Stimulated activated CD8-positive, alpha-beta memory T cell treated with anti-CD3 and anti-CD28 coated beads, Interleukin-12 subunit alpha, Interleukin-12 subunit beta, amount 100 ng/mL, for 4 hours (primary cell): ENCODE results near the gene CCDC127.

Experiments used
- DNase-seq: peaks from one replicate; pipeline ENCODE4 v3.0.0-alpha.2; 2020; ENCODE audit warnings: low read depth

The CCDC127 gene

GRCh38 chr5:189486-189885 is 28.5 kb downstream of the CCDC127 start:
- DNase-seq = no peak

GRCh38 chr5:188488-189481 is 29.2 kb downstream of the CCDC127 start:
- peak; percentile 68 for DNase-seq

- no peak for DNase-seq
These were observed 30.1 kb downstream of the CCDC127 start for GRCh38 chr5:187617-188451.

DNA sequence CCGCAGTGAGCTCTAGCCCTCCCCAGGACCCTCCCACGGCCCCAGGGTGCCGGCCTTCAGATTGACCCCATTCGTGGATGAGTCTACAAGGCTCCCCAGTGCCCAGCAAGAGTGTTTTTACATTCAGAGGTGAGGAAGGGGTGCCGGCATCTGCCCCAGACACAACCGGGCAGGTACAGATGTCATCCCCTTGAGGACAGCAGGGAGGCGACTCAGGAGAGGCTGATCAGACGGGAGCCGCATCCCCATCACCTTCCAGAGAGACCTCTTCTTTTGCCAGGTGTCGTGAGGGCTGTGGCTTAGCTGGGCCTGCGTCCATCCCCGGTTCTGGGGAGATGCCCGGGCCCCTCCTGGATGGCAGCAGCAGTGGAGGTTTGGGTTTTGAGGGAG is 30.9 kb downstream of the CCDC127 start:
- DNase-seq = no peak

GRCh38 chr5:186091-187041 is 31.6 kb downstream of the CCDC127 start:
- DNase-seq = no peak

DNA sequence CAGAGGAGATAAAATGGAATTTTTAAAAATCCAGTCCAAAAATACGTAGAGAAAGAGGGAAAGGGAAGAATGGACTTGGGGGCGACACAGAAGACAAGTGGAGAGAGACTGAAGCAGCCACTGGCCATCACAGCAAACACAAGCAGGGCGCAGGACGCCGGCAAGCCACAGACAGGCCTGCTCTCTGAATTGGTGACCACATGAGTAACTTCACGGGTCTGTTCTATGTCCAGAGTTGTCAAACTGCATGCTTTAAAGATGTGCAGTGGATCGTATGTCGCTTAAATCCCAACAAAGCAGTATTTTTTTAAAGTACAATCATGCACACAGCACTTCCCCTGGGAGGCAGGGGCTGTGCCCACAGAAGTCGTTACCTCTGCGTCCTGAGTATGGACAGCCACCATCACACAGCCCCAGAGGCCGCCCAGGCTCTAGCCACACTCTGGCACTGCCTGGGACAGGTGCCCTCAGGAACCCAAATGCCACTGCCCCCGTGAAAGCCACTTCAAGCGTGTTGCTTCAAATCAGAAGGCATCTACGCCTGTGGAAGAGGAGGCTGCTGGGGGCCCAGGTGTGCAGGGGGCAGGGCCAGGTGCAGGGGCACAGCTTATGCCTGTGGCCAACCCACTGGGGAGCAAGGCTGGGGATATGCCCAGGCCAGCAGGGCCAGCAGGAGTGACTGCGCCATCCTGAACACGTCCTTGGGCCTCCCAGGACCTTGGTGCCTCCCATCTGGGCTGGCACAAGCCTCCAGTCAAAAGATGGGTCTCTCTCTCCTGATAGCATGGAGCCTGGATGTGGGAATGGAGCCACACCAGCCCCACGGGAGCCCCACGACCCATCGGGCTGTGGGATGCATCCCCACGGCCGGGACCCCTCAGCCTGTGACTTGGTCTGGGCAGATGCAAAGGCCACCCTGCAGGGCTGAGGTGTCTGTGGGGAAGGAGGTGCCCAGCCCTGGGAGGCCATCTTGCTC is 32.6 kb downstream of the CCDC127 start:
- no peak for DNase-seq

DNA sequence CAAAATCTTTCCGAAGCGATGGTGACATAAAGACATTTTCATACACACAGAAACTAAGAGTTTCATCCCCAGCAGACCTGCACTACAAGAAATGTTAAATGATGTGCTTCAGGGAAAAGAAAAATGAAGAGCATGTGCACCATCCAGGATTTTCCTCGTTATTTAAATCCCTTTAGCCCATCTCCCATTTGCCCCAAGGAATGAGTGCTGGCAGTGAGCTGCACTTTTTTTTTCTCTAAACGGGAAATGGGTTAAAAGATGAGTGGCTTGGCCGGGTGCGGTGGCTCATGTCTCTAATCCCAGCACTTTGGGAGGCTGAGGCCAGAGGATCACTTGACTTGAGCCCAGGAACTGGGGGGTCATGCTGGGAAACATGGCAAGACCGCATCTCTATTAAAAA is 33.5 kb downstream of the CCDC127 start:
- DNase-seq = no peak

- no peak for DNase-seq
These were observed 35.8 kb downstream of the CCDC127 start for GRCh38 chr5:182126-182525.

GRCh38 chr5:181566-181965 is 36.4 kb downstream of the CCDC127 start:
- no peak for DNase-seq

DNA sequence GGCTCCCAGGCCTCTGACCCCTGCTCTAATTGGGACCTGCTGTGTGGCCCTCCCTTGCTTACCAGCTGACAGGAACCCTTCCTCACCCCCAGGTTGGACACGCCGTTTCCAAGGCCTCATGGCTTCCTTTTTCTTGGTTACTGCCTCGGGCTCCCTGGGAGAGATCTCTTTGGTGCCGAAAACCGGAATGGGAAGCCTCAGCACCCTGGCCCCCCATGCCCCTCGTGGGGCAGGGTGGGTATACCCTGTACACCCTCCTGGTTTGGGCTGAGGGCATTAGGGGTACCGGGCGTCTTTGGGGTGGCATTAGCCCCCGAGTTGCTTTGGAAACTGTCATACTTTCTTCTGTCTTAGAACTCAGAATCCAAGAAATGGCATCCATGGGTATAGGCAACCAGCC is 36.8 kb downstream of the CCDC127 start:
- no peak for DNase-seq

GRCh38 chr5:180286-180918 is 37.6 kb downstream of the CCDC127 start:
- no peak for DNase-seq

GRCh38 chr5:179401-179800 is 38.6 kb downstream of the CCDC127 start:
- DNase-seq = no peak

DNA sequence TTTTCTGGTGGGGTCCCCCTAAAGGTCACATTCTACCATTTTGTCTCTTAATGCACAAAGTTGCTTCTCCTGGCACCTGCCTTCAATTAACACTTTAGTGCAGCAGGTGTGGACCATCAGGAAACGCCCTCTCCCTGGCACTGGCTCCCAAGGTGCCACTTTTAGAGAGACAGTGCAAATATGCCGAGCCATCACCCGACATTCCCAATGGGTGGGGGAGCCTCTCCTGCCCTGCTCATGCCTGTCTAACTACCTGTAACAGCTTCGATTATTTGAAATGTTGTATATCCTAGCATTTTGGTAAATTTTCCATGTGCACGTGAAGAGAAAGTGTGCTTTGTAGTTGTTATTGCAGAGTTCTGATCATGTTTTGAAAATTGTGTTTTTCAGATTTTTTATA is 39.8 kb downstream of the CCDC127 start:
- no peak for DNase-seq

DNA sequence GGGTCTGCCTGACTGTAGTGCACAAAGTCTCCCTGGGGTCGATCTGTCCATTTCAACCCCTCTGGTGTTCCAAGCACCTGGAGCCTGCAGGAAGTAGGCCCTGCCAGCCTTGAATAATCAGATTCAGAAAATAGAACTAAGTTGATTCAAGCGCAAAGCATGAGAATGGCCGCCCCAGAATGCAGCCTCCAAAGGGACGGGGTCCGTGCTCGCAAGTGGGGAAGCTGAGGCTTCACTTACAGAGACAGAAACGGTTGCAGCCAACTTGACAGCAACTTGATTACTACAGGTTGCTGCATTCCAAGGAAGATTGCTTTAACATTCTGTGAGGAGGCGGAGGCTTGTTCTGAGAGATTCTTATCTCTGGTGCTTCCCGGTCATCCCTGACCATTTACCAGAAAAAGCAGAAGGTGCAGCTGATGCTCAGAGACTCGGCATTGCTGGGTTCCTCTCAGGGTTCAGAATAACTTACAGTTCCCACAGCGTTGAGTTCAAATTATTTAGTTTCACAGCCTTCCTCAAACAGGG is 41.6 kb downstream of the CCDC127 start:
- DNase-seq = no peak

GRCh38 chr5:174876-175465 is 43.0 kb downstream of the CCDC127 start:
- DNase-seq = no peak

GRCh38 chr5:174291-174600 is 43.7 kb downstream of the CCDC127 start:
- DNase-seq = no peak

DNA sequence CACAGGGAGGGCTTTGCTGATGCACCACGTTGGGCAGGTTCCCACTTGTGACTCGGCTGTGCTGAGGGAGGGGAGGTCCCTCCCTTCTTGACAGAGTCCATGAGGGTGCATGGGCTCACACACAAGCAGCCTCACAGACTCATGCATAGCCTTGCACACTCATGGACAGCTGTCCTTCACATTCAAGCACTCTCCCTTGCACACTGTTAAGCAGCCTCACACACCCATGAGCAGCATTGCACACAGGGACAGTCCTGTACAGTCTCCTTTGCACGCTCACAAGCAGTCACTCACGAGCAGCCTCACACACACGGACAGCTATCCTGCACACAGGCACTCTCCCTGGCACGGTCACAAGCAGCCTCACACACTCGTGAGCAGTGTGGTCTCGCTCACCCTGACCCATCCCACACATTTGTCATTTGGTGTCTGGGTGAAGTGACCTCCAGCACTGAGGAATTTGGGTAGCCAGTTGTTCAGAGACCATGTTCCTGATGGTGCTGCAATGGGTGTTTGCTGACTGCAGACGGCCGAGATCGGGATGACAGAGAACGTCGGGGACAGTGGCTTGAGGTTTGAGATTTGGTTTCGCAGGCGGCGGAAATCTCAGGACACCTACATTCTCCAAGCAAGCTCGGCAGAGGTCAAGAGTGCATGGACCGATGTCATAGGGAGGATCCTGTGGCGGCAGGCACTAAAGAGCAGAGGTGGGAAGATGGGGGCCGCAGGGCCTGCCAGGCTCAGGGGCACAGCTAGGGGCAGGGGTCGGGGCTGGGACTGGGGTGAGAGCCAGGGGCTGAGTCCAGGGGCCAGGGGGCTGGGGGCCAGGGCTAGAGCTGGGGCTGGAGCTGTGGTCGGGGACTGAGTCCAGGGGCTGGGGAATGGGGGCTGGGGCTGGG is 44.3 kb downstream of the CCDC127 start:
- DNase-seq = no peak

DNA sequence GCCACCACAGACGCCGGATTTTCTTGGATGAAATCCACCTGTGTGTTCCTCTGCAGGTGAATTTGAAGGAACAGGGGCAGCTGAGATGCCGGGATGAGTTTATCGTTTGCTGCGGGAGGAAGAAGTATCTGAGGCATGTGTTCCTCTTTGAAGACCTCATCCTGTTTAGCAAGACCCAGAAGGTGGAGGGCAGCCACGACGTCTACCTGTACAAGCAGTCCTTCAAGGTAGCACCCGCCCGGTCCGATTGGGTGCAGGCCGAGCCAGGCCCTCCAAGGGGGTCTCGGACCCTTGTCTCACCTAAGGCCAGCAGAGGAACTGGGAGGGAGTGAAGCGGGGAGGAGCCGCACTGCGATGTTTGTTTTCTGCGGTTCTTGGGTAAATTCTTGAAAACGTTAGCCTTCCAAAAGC is 45.1 kb downstream of the CCDC127 start:
- DNase-seq = no peak

DNA sequence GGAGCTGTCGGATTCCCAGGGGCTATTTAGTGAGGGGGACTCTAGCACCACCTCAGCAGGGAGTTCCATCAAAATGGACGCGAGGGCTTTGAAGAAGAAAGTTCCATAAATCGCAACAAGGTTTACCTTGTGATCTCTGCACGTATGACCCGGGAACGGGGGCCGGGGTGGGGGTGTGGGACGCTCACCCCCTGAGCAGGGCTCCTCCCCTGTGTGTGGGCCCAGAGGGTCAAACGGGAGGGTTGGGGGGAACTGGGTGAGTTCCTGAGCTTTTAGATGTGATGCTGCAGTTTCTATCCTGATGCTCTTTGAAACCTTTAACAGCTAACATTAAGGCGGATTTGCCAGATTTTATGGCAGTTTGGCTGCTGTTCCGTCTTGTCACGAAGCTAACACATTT is 45.5 kb downstream of the CCDC127 start:
- DNase-seq = no peak
